Measurements from ENCODE around the gene AHDC1. TPM values are rescaled to one million over a fixed set of nuclear protein-coding genes. Genes with fewer than 3 reads are reported as not detected.

Gene AHDC1
- total and polyA plus RNA-seq, 2 donors (not counting 3 experiments of a cell fraction or from before 2014, with no cell fraction given): 7.0 to 32.1 TPM

GRCh38 chr1:27531959-27532685 is 71.8 kb downstream of the AHDC1 start:
- Histone ChIP-seq H4K20me1 (replicated peaks; ENCODE audit: control insufficient read depth, extremely low read depth, insufficient read depth, low read length) (no peaks in the 10 kb centered on the region), H3K9ac (replicated peaks; ENCODE audit: extremely low read depth, insufficient read depth, low read length) (no peak overlapping the region), H3K79me2 (ENCODE audit: control insufficient read depth, insufficient read depth, low read length) (no peaks in the 10 kb centered on the region), H3K4me1 (ENCODE audit: control insufficient read depth, extremely low read depth, insufficient read depth, low read length) (peaks cover 9% of the 10 kb centered on the region), H3K4me2 (ENCODE audit: insufficient read depth, low read length) (no peak overlapping the region), H3K9me3 (replicated peaks; ENCODE audit: control insufficient read depth, insufficient read depth, low read length) (no peaks in the 10 kb centered on the region), H3K9me1 (replicated peaks; ENCODE audit: control insufficient read depth, extremely low read depth, insufficient read depth, low read length) (no peaks in the 10 kb centered on the region), H3K27ac (ENCODE audit: insufficient read depth, low read depth, low read length) (no peak overlapping the region), H3K27me3 (ENCODE audit: control insufficient read depth in 2 of 2, insufficient read depth in 2 of 2, low read length in 2 of 2) (peaks cover 3 to 5% of the 10 kb centered on the region in 2 experiments), H3K4me3 (replicated peaks in 1 of 3; ENCODE audit: insufficient read depth in 1 of 3, low read depth in 1 of 3, low read length in 3 of 3) (no peak overlapping the region), H2AFZ (ENCODE audit: low read depth, low read length) (no peak overlapping the region), H3K36me3 (ENCODE audit: control insufficient read depth in 2 of 2, extremely low read depth in 1 of 2, insufficient read depth in 2 of 2, low read length in 2 of 2) (peaks cover 0 to 12% of the 10 kb centered on the region in 2 experiments)
- dilution Hi-C loops (cut with MboI; ENCODE audit: extremely low pct_ligation_motif_present, low sequenced_read_pairs): no loop called here
- intact Hi-C loops (cut with micrococcal nuclease): no loop called here
- ChIA-PET CTCF (no interaction called here), POLR2A (no interaction called here)
- no peak for FAIRE-seq
- no peak for DNase-seq (ENCODE audit: low read depth, low spot score)
- TF ChIP-seq EZH2 (IDR thresholded peaks at IDR 0.05; ENCODE audit: borderline replicate concordance, low read depth, low read length, severe bottlenecking): no peak
- TF ChIP-seq GATA2 (IDR thresholded peaks at IDR 0.05; ENCODE audit: insufficient read depth, insufficient read length, low read depth, low read length): no peak
- TF ChIP-seq POLR2A (IDR thresholded peaks at IDR 0.05; ENCODE audit: low read depth, low read length): no peak
- no peak for TF ChIP-seq POLR2AphosphoS5 (IDR thresholded peaks at IDR 0.05; ENCODE audit: insufficient read depth, low read depth, low read length)
- no peak for TF ChIP-seq JUN (IDR thresholded peaks at IDR 0.05; ENCODE audit: borderline replicate concordance, insufficient read depth, insufficient read length, low read depth)
- no peak for TF ChIP-seq CTCF (IDR thresholded peaks at IDR 0.05; ENCODE audit: extremely low read depth in 1 of 2, insufficient read depth in 1 of 2, low read depth in 1 of 2, low read length in 2 of 2)
- no peak for TF ChIP-seq FOS (IDR thresholded peaks at IDR 0.05; ENCODE audit: borderline replicate concordance, insufficient read depth, low read length)
- no peak for TF ChIP-seq MYC (IDR thresholded peaks at IDR 0.05; ENCODE audit: low read depth, low read length)
- TF ChIP-seq MAX (IDR thresholded peaks at IDR 0.05; ENCODE audit: insufficient read depth, insufficient read length): no peak
- no TSS peak for BruUV-seq (replicated peaks)
